Psoas muscle (tissue), 8 donors: ENCODE data around the gene MAPK8. TPM values are rescaled to one million over a fixed set of nuclear protein-coding genes. Genes with fewer than 3 reads are reported as not detected.

Experiments used
- ATAC-seq, 4 donors: fragments of 200-7000 bp; cut with Tn5 transposase; one replicate each; pipeline ENCODE4 v1.9.1; 2020; ENCODE audit warnings: moderate library complexity in 3 of 4, mild to moderate bottlenecking in 2 of 4
- DNase-seq, 2 donors: peaks; one replicate each; pipeline ENCODE4 v3.0.0-alpha.2; 2020
- H3K27ac ChIP-seq: fragments of 200-600 bp; one replicate; pipeline ENCODE4 v1.8.0; 2022
- H3K27me3 ChIP-seq, 3 donors: fragments of 200-600 bp in 1 of 3; one replicate each; pipeline versions ENCODE4 v1.6.1 to v1.8.0; 2013 to 2022; ENCODE audit warnings: low read length in 2 of 3, mild to moderate bottlenecking in 2 of 3, moderate library complexity in 1 of 3; ENCODE audit not compliant: insufficient read depth in 3 of 3
- H3K36me3 ChIP-seq, 2 donors: fragments of 200-600 bp in 1 of 2; one replicate each; pipeline versions ENCODE4 v1.6.1 to v1.8.0; 2013 to 2022; ENCODE audit warnings: low read depth in 1 of 2, mild to moderate bottlenecking in 1 of 2, moderate library complexity in 1 of 2; ENCODE audit not compliant: insufficient read depth in 1 of 2
- H3K4me1 ChIP-seq: fragments of 200-600 bp; one replicate; pipeline ENCODE4 v1.8.0; 2022
- H3K4me3 ChIP-seq: fragments of 200-600 bp; one replicate; pipeline ENCODE4 v1.8.0; 2022; ENCODE audit warnings: mild to moderate bottlenecking
- H3K9me3 ChIP-seq: fragments of 200-600 bp; one replicate; pipeline ENCODE4 v1.8.0; 2022
- WGBS, 3 donors: extraction: QIAGEN DNeasy Blood & Tissue Kit; methylation state at CpG; one replicate each; pipeline versions ENCODE4 v1.1.6 to v1.1.7; 2013; 5-methylcytosine and 5-hydroxymethylcytosine counted together
- intact Hi-C, 2 donors: fragments of 100-400 bp; cut with DNase I; formaldehyde crosslinking; loops; one replicate each; pipeline versions ENCODE4 v1.11.0 to v1.14.2; 2022
- polyA plus RNA-seq, 3 donors: library from polyadenylated mRNA; stranded (reverse); fragments of 200-250 nt; gene quantifications; one replicate each; pipeline ENCODE4 v1.2.3, GENCODE V29; 2013
- total RNA-seq, 4 donors: library from RNA; stranded (reverse); fragmentation: NEBNext Ultra II Directional in 2 of 4; extraction: Animal tissue kit (Norgen Biotek cat#: 25700) in 2 of 4; gene quantifications; one replicate each; pipeline versions ENCODE4 v1.2.1 to v1.2.4, GENCODE V29; 2021 to 2023
- TF ChIP-seq, protein P1 (sequence below): fragments of 200-600 bp; IDR thresholded peaks from one replicate; pipeline ENCODE4 v1.8.0; 2022; ENCODE audit warnings: antibody characterized with exemption
- donor health status: healthy with polysubstance abuse.
- donor health status: DM: no; HTN: no; CAD: no; lungs with moderate emphysema.
- donor health status: Bipolar disorder and iron deficiency.
- donor health status: healthy.
- donor health status: DM: yes; HTN: yes; CAD: no.
- donor health status: DM: no; HTN: no; CAD: no.
- donor health status: DM: no; HTN: no; CAD: no.
- donor health status: DM: yes; HTN: yes; CAD: no.

MAPK8 gene
- total and polyA plus RNA-seq, 7 donors: 10.8 to 32.3 (median 24.3) TPM

DNA sequence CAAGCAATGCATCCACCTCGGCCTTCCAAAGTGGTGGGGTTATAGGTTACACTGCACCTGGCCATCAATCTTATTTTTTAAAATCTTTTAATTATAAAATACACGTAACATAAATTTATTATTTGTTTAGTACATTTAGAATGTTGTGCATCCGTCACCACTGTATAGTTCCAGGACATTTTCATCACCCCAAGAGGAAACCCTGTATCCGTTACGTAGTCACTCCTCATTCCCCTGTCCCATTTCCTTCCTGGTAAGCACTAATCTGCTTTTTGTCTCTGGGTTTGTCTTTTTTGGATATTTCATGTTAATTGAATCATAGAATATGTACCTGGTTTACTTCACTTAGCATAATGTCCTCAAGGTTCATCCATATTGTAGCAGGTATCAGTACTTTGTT, 51.2 kb downstream of the MAPK8 start:
- H3K36me3 ChIP-seq: no peaks in the 10 kb centered on the region
- ATAC-seq (no peak), DNase-seq (no peak)
- intact Hi-C loops: loop anchor here in 1 of 2 donors (5.0 kb wide), 1 partner anchor 980 kb away; no protein-coding TSS in a partner anchor
- no peak overlapping the region for H3K27ac ChIP-seq
- H3K4me3 ChIP-seq: no peak overlapping the region
- peaks cover 6% of the 10 kb centered on the region for H3K9me3 ChIP-seq
- H3K27me3 ChIP-seq: no peaks in the 10 kb centered on the region
- TF ChIP-seq, protein P1, sequence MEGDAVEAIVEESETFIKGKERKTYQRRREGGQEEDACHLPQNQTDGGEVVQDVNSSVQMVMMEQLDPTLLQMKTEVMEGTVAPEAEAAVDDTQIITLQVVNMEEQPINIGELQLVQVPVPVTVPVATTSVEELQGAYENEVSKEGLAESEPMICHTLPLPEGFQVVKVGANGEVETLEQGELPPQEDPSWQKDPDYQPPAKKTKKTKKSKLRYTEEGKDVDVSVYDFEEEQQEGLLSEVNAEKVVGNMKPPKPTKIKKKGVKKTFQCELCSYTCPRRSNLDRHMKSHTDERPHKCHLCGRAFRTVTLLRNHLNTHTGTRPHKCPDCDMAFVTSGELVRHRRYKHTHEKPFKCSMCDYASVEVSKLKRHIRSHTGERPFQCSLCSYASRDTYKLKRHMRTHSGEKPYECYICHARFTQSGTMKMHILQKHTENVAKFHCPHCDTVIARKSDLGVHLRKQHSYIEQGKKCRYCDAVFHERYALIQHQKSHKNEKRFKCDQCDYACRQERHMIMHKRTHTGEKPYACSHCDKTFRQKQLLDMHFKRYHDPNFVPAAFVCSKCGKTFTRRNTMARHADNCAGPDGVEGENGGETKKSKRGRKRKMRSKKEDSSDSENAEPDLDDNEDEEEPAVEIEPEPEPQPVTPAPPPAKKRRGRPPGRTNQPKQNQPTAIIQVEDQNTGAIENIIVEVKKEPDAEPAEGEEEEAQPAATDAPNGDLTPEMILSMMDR: no peak
- 85 to 87% (median 86%) methylated on average over 5 of the region's 5 CpGs for WGBS, 3 donors
- peaks cover 23% of the 10 kb centered on the region for H3K4me1 ChIP-seq

DNA sequence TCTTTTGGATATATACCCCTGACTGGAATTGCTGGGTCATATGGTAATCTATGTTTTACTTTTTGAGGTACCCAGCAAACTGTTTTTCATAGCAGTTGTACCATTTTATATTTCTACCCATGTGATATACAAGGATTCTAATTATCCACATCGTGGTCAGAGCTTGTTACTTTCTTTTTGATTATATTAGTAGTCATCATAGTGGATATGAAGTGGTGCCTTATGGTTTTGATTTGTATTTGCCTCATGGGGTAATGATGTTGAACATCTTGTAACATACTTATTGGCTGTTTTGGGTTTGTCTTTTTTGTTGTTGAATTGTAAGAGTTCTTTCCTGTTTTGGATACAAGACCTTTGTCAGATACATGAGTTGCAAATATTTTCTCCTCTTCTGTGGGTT, 51.7 kb downstream of the MAPK8 start:
- intact Hi-C loops: loop anchor here in 1 of 2 donors (5.0 kb wide), 1 partner anchor 981 kb away; no protein-coding TSS in a partner anchor
- DNase-seq (no peak), ATAC-seq (no peak)
- TF ChIP-seq, protein P1: no peak
- H3K4me3 ChIP-seq: no peak overlapping the region
- H3K36me3 ChIP-seq: no peaks in the 10 kb centered on the region
- H3K4me1 ChIP-seq: peaks cover 23% of the 10 kb centered on the region
- H3K9me3 ChIP-seq: peaks cover 6% of the 10 kb centered on the region
- WGBS, 3 donors: 74 to 84% (median 83%) methylated on average over 1 of the region's 1 CpG
- H3K27ac ChIP-seq: no peak overlapping the region
- no peaks in the 10 kb centered on the region for H3K27me3 ChIP-seq

DNA sequence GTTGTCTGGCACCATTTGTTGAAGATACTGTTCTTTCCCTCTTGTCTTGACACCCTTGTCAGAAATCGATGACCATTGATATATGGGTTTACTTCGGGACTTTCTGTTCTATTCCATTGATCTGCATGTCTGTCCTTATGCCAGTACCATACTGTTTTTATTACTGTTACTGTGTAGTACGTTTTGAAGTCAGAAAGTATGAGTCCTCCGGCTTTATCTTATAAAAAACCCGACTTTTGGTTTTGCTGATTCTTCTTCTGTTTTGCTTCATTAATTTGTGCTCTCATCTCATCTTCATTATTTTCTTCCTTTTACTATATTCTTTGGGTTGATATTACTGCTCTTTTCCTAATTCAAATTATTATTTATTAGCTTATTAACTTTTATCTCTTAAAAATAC, 52.4 kb downstream of the MAPK8 start:
- TF ChIP-seq, protein P1: no peak
- peaks cover 6% of the 10 kb centered on the region for H3K9me3 ChIP-seq
- ATAC-seq (no peak), DNase-seq (no peak)
- 86 to 96% (median 86%) methylated on average over 5 of the region's 5 CpGs for WGBS, 3 donors
- no peak overlapping the region for H3K4me3 ChIP-seq
- intact Hi-C loops: loop anchor here in 1 of 2 donors (5.0 kb wide), 1 partner anchor 982 kb away; no protein-coding TSS in a partner anchor
- no peak overlapping the region for H3K27ac ChIP-seq
- H3K4me1 ChIP-seq: peaks cover 26% of the 10 kb centered on the region
- H3K27me3 ChIP-seq: no peaks in the 10 kb centered on the region
- no peaks in the 10 kb centered on the region for H3K36me3 ChIP-seq

DNA sequence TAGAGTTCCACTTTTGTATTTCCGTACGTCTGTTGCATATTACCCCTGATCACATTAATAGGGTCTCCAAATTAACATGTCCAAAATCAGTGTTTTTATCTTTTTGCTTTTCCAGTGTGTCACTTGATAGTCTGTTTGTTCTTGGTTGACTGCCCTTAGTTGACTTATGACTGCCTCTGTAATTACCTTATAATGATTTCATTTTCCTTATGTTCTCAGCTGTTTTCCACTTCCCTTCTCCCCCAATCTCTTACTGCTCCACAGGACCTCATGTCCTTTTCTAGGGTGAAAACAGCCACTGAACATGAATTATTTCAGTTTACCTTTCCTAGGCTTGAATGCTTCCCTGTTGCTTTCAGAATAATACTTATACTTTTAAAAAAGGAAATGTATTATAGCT, 54.7 kb downstream of the MAPK8 start:
- Histone ChIP-seq H3K9me3 (no peaks in the 10 kb centered on the region), H3K4me1 (peaks cover 41% of the 10 kb centered on the region), H3K27ac (no peak overlapping the region), H3K27me3 (no peaks in the 10 kb centered on the region), H3K36me3 (no peaks in the 10 kb centered on the region), H3K4me3 (no peak overlapping the region)
- ATAC-seq (no peak), DNase-seq (no peak)
- TF ChIP-seq, protein P1: no peak
- intact Hi-C loops: loop anchor here (5.0 to 10.0 kb wide), 3 partner anchors 54 to 296 kb away; no protein-coding TSS in a partner anchor
- WGBS, 3 donors: 55 to 84% (median 74%) methylated on average over 2 of the region's 2 CpGs
